GM13976 (cell line): ENCODE data around the gene KYAT1.

Experiments used
- DNase-seq: peaks from one replicate; pipeline ENCODE4 v3.0.0; 2012; ENCODE audit warnings: low spot score
- CTCF ChIP-seq: IDR thresholded peaks from 2 replicates; pipeline ENCODE4 v1.5.1; 2012; ENCODE audit warnings: borderline replicate concordance, mild to moderate bottlenecking; ENCODE audit not compliant: insufficient read depth; ENCODE audit errors: extremely low read depth, missing control alignments, control extremely low read depth
- in situ Hi-C: fragments of 300-500 bp; cut with MboI; formaldehyde crosslinking; loops from one replicate; pipeline ENCODE4 v1.12.0; 2022; ENCODE audit warnings: low sequenced_read_pairs, mixed read lengths, inconsistent platforms; ENCODE audit not compliant: unreplicated experiment

The KYAT1 gene

GRCh38 chr9:128921881-128922763 is 40.4 kb upstream of the KYAT1 start:
- no peak for DNase-seq
- in situ Hi-C loops: loop anchor here (10.0 kb wide), 1 partner anchor 57 kb away; no protein-coding TSS in a partner anchor

GRCh38 chr9:128920381-128921058 is 38.8 kb upstream of the KYAT1 start, which contains the start of gene PHYHD1:
TSS of gene PHYHD1 (plus strand) at chr9:128920982. CDS start at chr9:128922324, 1,342 bp downstream.
- in situ Hi-C loops: loop anchor here (10.0 kb wide), 1 partner anchor 56 kb away; no protein-coding TSS in a partner anchor
- TF ChIP-seq CTCF: no peak
- no peak for DNase-seq

More at GRCh38 chr9:128921881-128922763, 40.4 kb upstream of the KYAT1 start:
- TF ChIP-seq CTCF: no peak

- DNase-seq: no peak
- TF ChIP-seq CTCF: no peak
- in situ Hi-C loops: loop anchor here (10.0 kb wide), 1 partner anchor 55 kb away; no protein-coding TSS in a partner anchor
These were observed 37.8 kb upstream of the KYAT1 start for GRCh38 chr9:128919402-128920089.

DNA sequence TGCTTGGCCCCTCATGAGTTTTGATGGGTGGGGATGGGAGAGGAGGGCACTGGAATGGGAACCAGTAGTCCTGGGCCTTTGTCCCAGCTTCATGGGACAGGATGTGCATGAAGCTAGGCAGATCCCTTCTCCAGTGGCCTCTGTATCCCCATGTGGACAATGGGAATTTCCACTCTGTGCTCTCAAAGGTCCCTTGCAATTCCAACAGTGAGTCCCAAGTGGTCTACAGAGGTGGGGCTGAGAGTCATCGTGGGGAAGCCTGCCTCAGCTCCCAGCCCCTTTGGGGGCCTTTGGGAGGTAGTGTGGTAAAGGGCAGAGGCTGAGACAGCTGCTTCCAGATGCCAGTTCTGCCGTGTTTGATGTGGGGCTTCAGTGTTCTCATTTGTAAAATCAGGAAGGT is 37.2 kb upstream of the KYAT1 start:
- in situ Hi-C loops: no loop called here
- DNase-seq: no peak
- TF ChIP-seq CTCF: no peak

- TF ChIP-seq CTCF: no peak
- in situ Hi-C loops: no loop called here
- no peak for DNase-seq
These were observed 35.5 kb upstream of the KYAT1 start for GRCh38 chr9:128917151-128917849.
